ENCODE data around the gene ATP13A5. TPM values are rescaled to one million over a fixed set of nuclear protein-coding genes. Genes with fewer than 3 reads are reported as not detected.

The ATP13A5 gene
- total RNA-seq, 2 experiments from 2014 or later, result not detected

- BruUV-seq (replicated peaks), result no TSS peak
- intact Hi-C loops (cut with micrococcal nuclease; ENCODE audit: unreplicated experiment), result loop anchor here (5.0 kb wide), 1 partner anchor 576 kb away; no protein-coding TSS in a partner anchor
- H3K9me3 ChIP-seq (ENCODE audit: low read length), result no peaks in the 10 kb centered on the region
- CTCF ChIA-PET (ENCODE audit: unreplicated experiment), result no interaction called here
- no peaks in the 10 kb centered on the region for H3K36me3 ChIP-seq (ENCODE audit: insufficient read depth, low read length)
- DNase-seq (ENCODE audit: low spot score), result no peak
- no peak overlapping the region for H3K4me3 ChIP-seq (ENCODE audit: low read depth, low read length, poor library complexity, severe bottlenecking)
- POLR2A ChIA-PET, result interaction anchor here (0.6 to 0.8 kb wide), 2 partner anchors 8 to 49 kb away, joined by 3 to 4 read pairs; no protein-coding TSS in a partner anchor
- H3K4me1 ChIP-seq (ENCODE audit: insufficient read depth, low read length, poor library complexity, severe bottlenecking), result no peaks in the 10 kb centered on the region
- TF ChIP-seq EZH2phosphoT487 (IDR thresholded peaks at IDR 0.05; ENCODE audit: borderline replicate concordance, low read depth, low read length) (no peak), CTCF (conservative IDR thresholded peaks at IDR 0.05; ENCODE audit: low read length) (no peak)
- no peak overlapping the region for H3K4me2 ChIP-seq (ENCODE audit: low read length)
- no peaks in the 10 kb centered on the region for H4K20me1 ChIP-seq (ENCODE audit: insufficient read depth, low read length)
- no peak overlapping the region for H3K27ac ChIP-seq (ENCODE audit: low read depth, low read length, poor library complexity, severe bottlenecking)
- no peak overlapping the region for H2AFZ ChIP-seq (ENCODE audit: low read length)
- H3K9me2 ChIP-seq (ENCODE audit: insufficient read depth, low read length), result no peaks in the 10 kb centered on the region; the same call in 1 of the 2 replicates
- no peaks in the 10 kb centered on the region for H3K79me2 ChIP-seq (ENCODE audit: insufficient read depth, low read depth, low read length)
Observed at GRCh38 chr3:193347521-193348501, 30.7 kb downstream of the ATP13A5 start.

GRCh38 chr3:193346259-193346658 is 32.3 kb downstream of the ATP13A5 start:
- TF ChIP-seq CTCF (conservative IDR thresholded peaks at IDR 0.05; ENCODE audit: low read length), result no peak
- no peak for TF ChIP-seq EZH2phosphoT487 (IDR thresholded peaks at IDR 0.05; ENCODE audit: borderline replicate concordance, low read depth, low read length)
- no TSS peak for BruUV-seq (replicated peaks)
- intact Hi-C loops (cut with micrococcal nuclease; ENCODE audit: unreplicated experiment), result loop anchor here (5.0 kb wide), 1 partner anchor 574 kb away; no protein-coding TSS in a partner anchor
- H3K27ac ChIP-seq (ENCODE audit: low read depth, low read length, poor library complexity, severe bottlenecking), result no peak overlapping the region
- CTCF ChIA-PET (ENCODE audit: unreplicated experiment), result no interaction called here
- H3K79me2 ChIP-seq (ENCODE audit: insufficient read depth, low read depth, low read length), result no peaks in the 10 kb centered on the region
- no peaks in the 10 kb centered on the region; the same call in 1 of the 2 replicates for H3K9me2 ChIP-seq (ENCODE audit: insufficient read depth, low read length)
- H3K4me2 ChIP-seq (ENCODE audit: low read length), result no peak overlapping the region
- no peaks in the 10 kb centered on the region for H4K20me1 ChIP-seq (ENCODE audit: insufficient read depth, low read length)
- no peak overlapping the region for H2AFZ ChIP-seq (ENCODE audit: low read length)
- POLR2A ChIA-PET, result interaction anchor here (0.6 kb wide), 1 partner anchor 1029 kb away, joined by 3 read pairs; no protein-coding TSS in a partner anchor
- H3K36me3 ChIP-seq (ENCODE audit: insufficient read depth, low read length), result no peaks in the 10 kb centered on the region
- no peaks in the 10 kb centered on the region for H3K9me3 ChIP-seq (ENCODE audit: low read length)
- no peak for DNase-seq (ENCODE audit: low spot score)
- no peak overlapping the region for H3K4me3 ChIP-seq (ENCODE audit: low read depth, low read length, poor library complexity, severe bottlenecking)
- H3K4me1 ChIP-seq (ENCODE audit: insufficient read depth, low read length, poor library complexity, severe bottlenecking), result no peaks in the 10 kb centered on the region
